ENCODE results near the gene ROR1.

ROR1 gene

DNA sequence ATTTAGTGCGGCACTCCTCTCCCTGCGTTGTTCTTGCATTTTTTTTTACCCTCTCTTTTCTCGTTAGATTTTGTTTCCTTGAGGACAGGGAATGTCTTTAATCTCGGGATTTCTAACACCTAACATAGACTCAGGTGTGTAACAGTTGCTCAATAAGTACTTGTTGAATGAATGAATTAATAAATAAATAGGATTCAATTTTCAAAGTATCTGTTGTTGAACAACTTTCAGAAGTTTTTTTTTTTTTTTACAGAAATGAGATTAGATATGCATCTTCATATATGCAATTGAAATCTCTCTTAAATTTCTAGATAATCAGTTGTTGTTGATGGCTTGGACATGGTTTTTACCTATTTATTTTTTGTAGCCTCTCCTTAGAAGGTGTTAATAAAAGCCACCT, 83.1 kb downstream of the ROR1 start:
- DNase-seq (ENCODE audit: low spot score in 2 of 2) (no peak), ATAC-seq (ENCODE audit: low read depth) (no peak)
- Mint-ChIP-seq H3K9me3 (peaks cover 5% of the 10 kb centered on the region), H3K36me3 (peaks cover 1% of the 10 kb centered on the region), H3K4me1 (no peaks in the 10 kb centered on the region), H3K27ac (no peak overlapping the region), H3K4me3 (no peak overlapping the region), H3K27me3 (peaks cover 5% of the 10 kb centered on the region)

DNA sequence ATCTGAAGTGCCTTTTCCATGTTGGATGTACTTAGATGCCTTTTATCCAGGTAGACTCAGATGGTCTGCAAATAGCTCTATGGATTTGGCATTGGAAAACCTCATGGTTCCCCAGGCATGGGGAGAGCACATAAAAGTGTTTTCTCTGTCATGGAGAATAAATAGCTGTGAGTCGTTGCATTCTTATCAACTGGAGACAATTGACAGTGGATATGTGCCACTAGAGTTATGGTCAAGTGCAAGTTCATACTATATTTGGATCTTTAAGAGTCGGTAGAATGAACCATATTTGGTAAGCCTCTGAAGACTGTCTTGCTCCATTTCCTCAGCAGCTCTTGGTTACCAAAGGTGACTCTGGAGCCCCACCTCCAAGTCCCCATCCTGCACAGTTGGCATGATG, 83.7 kb downstream of the ROR1 start:
- Mint-ChIP-seq H3K4me1 (no peaks in the 10 kb centered on the region), H3K9me3 (peaks cover 5% of the 10 kb centered on the region), H3K36me3 (peaks cover 1% of the 10 kb centered on the region), H3K4me3 (no peak overlapping the region), H3K27me3 (peaks cover 3% of the 10 kb centered on the region), H3K27ac (no peak overlapping the region)
- DNase-seq (ENCODE audit: low spot score in 2 of 2) (no peak), ATAC-seq (ENCODE audit: low read depth) (no peak)

DNA sequence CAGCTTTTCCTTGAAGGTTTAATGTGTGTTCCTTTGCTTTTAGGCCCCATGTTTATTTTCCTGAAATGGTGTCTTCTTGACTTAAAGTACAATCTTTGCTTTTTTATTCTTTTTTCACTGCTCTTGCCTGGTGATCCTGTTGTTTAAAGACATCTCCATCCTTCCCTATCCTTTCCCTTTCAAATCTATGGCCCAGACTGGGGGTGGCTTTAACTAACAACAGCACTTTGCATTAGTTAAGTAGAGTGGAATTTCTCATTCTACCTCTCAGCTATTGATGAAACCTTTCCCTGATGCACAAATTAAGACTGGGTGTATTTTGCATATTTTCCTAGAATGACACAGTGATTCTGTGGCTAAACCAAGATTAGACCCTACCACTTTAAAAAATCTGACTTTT, 84.3 kb downstream of the ROR1 start:
- Mint-ChIP-seq H3K36me3 (peaks cover 1% of the 10 kb centered on the region), H3K4me1 (no peaks in the 10 kb centered on the region), H3K27me3 (peaks cover 3% of the 10 kb centered on the region), H3K27ac (no peak overlapping the region), H3K9me3 (peaks cover 5% of the 10 kb centered on the region), H3K4me3 (no peak overlapping the region)
- ATAC-seq (ENCODE audit: low read depth): no peak
- no peak for DNase-seq (ENCODE audit: low spot score in 2 of 2)

DNA sequence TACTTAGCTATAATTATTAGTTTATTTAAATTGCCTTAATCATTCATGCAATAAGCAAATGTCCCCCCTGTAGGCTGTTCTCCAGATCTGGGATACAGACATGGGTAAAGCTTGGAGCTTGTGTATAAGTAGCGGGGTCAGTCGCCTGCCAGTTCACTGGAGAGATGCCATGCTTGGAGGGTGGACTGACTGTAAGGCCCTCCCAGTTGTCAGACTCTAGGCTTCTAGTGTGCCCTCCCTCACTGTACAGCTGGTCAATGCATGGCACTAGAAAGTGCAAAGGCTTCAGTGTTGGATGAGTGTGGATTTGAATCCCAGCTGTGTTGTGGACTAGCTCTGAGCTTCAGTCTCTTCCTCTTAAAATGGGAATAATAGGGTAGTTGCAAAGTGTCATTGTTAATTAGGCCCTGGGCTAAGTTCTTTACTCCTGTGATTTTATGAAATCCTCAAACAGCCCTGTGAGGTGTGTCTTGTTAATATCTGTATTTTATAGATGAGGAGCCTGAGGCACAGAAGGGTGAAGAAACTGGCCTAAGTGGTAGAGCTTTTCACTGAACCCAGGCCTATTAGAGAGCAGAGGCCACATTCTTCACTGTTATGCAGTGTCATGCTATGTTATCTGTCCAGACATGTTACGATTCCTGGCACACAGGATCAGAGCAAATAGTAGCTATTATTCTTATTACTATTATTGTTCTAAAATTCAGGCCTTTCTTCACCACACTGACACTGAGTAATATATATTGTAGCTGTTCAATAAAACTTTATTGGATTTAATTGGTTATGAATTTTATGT, 85.9 kb downstream of the ROR1 start:
- Mint-ChIP-seq H3K27me3 (no peaks in the 10 kb centered on the region), H3K9me3 (peaks cover 5% of the 10 kb centered on the region), H3K4me3 (no peak overlapping the region), H3K36me3 (peaks cover 1% of the 10 kb centered on the region), H3K27ac (no peak overlapping the region), H3K4me1 (no peaks in the 10 kb centered on the region)
- no peak for DNase-seq (ENCODE audit: low spot score in 2 of 2)
- no peak for ATAC-seq (ENCODE audit: low read depth)

DNA sequence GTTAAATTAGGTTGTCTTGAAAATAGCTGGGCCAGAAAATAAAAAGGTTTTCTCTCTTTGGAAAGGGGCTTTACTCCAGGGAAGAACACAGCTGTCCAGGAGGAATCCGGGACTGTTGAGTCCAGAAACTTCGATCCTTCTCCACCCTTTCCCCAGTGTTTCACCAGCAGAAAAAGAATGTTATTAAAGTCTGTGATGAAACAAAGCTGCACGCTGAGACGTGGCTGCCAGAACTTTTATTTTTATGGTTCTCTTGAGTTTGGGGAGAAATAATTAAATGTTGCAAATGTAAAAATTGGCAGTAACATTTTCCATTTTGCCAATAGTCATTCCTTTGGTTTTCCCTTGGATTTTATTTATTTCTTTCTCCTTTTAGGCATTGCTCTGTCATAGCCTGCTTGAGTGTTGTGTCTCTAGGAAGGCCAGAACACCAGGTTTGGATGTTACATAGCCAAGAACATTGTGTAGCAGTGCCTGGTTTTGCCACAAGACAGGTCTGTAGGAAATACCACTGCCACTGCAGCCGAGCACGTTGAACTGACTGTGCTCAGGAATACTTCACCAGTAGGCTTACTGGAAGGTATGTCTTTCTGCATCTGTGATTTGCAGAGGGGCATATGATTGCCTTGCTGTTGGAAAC, 87.4 kb downstream of the ROR1 start:
- H3K27me3 Mint-ChIP-seq: no peaks in the 10 kb centered on the region
- H3K4me1 Mint-ChIP-seq: no peaks in the 10 kb centered on the region

DNA sequence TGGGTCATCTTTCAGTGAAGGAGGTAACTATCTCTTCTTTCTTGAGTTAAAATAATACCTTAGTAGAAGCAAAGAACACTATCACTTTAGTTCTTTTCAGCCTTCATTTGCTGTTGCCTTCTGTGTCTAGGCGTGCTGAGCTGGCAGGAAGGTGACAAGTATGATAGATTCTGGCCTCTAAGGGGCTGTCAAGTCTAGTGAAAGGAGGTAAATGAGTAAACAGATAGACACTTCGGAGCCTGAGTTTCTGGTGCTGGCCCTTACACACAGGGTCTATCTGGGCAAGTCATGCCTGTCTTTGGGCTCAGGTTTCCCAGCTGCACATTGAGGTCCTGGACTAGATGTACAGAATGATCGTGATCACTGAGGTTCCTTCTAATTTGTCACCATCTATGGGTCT, 89.3 kb downstream of the ROR1 start:
- no peak overlapping the region for H3K4me3 Mint-ChIP-seq
- no peak overlapping the region for H3K27ac Mint-ChIP-seq
- no peaks in the 10 kb centered on the region for H3K9me3 Mint-ChIP-seq
- ATAC-seq (ENCODE audit: low read depth): no peak
- DNase-seq (ENCODE audit: low spot score in 2 of 2): no peak
- H3K27me3 Mint-ChIP-seq: peaks cover 1% of the 10 kb centered on the region
- H3K4me1 Mint-ChIP-seq: no peaks in the 10 kb centered on the region
- H3K36me3 Mint-ChIP-seq: no peaks in the 10 kb centered on the region

More for the DNA sequence above, 87.4 kb downstream of the ROR1 start:
- no peak overlapping the region for H3K27ac Mint-ChIP-seq
- DNase-seq (ENCODE audit: low spot score in 2 of 2) (no peak), ATAC-seq (ENCODE audit: low read depth) (no peak)
- peaks cover 2% of the 10 kb centered on the region for H3K9me3 Mint-ChIP-seq
- H3K4me3 Mint-ChIP-seq: no peak overlapping the region
- peaks cover 1% of the 10 kb centered on the region for H3K36me3 Mint-ChIP-seq

DNA sequence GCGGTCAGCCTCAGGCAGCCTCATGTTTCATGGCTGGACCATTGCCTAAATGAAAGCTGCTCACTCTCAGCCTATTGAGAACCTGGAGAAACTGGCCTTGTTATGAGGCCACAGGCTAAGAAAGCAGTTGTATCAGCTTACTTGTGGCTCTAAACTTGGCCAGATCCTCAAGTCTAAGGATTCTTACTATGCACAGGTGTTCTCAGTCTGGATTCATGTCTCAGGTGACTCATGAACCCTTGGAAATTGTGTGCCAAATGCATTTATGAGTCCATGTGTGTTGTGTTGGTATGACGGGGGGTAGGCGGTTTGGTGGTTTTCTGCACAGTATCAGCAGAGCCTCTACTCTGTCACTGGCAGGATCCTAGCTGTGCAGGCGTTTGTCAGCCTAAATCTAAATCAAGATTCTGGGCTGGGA, 90.4 kb downstream of the ROR1 start:
- Mint-ChIP-seq H3K36me3 (no peaks in the 10 kb centered on the region), H3K4me1 (no peaks in the 10 kb centered on the region), H3K4me3 (no peak overlapping the region), H3K27me3 (peaks cover 1% of the 10 kb centered on the region), H3K9me3 (no peaks in the 10 kb centered on the region), H3K27ac (no peak overlapping the region)
- no peak for ATAC-seq (ENCODE audit: low read depth)
- DNase-seq (ENCODE audit: low spot score in 2 of 2): no peak

DNA sequence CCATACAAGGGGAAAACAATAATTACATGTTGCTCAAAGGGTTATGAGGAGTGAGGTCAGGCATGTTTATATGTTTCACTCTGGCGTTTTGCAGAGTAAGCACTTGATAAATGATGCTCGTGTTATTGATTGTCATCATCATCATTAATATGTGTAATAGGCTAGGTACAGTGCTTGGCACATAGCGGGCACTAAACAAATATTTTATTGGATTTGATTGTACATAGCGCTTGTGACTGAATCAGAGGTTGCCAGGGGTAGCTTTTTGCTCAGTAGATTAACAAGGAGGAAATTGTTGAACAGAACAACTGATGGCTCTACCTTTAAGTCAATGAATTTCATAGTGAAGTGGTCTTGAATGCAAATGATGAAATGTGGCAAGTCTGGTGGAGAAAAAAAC, 91.7 kb downstream of the ROR1 start:
- DNase-seq (ENCODE audit: low spot score in 2 of 2) (no peak), ATAC-seq (ENCODE audit: low read depth) (no peak)
- H3K9me3 Mint-ChIP-seq: no peaks in the 10 kb centered on the region
- peaks cover 5% of the 10 kb centered on the region for H3K27me3 Mint-ChIP-seq
- H3K4me3 Mint-ChIP-seq: no peak overlapping the region
- no peaks in the 10 kb centered on the region for H3K36me3 Mint-ChIP-seq
- no peak overlapping the region for H3K27ac Mint-ChIP-seq
- no peaks in the 10 kb centered on the region for H3K4me1 Mint-ChIP-seq

DNA sequence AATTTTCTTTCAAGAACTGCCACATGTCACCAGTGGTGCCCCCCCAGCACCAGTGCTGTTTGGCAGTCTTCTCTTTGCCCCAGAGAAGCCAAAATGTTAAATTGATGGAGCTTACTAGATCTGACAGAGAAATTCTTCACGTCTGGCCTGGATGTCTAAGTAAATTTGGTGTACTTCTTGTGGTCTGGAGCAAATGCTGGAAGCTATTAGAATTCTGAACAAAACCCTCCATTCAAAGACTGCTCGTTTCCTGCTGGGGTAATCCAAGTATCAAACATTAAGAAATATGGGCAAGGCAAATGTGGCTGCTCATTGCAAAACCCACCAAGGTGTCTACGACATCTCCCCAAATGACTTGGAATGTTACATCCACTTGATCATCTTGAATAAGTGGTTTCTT, 92.3 kb downstream of the ROR1 start:
- Mint-ChIP-seq H3K4me3 (no peak overlapping the region), H3K9me3 (no peaks in the 10 kb centered on the region), H3K4me1 (no peaks in the 10 kb centered on the region), H3K36me3 (no peaks in the 10 kb centered on the region), H3K27me3 (peaks cover 6% of the 10 kb centered on the region), H3K27ac (no peak overlapping the region)
- ATAC-seq (ENCODE audit: low read depth) (no peak), DNase-seq (ENCODE audit: low spot score in 2 of 2) (no peak)

DNA sequence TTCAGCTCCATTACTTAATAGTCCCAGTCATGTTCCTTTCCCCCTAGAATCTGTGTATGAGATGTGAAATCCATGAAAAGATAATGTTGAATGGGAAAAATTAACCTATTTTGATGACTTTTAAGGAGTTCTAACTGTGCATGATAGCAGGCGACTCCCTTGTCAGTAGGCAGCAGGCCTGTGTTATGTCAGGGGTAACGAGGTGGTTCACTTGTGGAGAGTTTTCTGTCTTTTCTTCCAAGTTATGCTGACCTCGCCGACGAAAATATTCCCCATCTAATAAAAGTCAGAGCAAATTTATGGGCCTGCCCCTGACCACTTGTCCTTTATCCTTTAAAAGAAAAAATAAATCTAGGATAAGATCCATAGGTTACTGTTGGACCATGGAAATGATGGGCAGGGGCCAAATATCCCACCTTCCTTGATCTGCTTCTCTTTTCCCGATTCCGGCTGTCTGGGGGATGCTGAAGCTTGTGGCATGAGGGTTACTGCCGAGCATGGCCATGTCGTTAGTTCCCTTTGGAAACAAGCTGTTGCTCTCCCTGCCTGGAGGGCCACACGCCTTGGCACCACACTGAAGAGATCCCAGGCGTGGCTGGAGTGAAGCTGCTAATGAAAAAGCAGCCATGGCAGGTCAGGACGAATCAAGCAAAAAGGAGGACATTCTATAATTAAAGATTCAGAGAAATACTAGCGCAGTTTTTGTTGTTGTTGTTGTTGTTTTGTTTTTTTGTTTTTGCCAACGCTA, 93.8 kb downstream of the ROR1 start:
- DNase-seq (ENCODE audit: low spot score in 2 of 2): no peak
- Mint-ChIP-seq H3K4me3 (no peak overlapping the region), H3K27ac (no peak overlapping the region), H3K36me3 (no peaks in the 10 kb centered on the region), H3K9me3 (no peaks in the 10 kb centered on the region), H3K27me3 (peaks cover 6% of the 10 kb centered on the region), H3K4me1 (no peaks in the 10 kb centered on the region)
- no peak for ATAC-seq (ENCODE audit: low read depth)

DNA sequence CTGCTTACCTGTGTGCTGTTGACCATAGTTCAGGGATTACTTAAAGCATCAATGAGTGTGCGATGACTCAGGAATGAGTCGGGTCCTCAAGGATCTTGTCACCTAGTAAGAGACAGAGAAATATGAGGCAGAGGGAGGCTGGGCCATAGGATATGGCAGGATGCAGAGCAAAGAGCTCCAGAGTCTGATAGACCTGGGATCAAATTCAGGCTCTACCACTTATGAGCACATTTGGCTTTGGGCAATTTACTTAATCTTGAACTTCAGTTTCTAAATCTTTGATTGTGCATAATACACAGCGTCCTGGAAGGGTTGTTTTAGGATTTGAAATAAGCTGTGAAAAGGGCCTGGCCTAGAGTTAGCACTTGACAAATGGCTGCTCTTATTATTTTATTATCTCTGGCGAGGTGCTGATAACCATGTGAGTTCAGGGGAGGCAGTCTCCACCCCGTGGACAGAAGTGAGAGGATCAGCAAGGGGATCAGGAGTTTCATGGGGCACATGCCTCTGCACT, 94.5 kb downstream of the ROR1 start:
- no peaks in the 10 kb centered on the region for H3K9me3 Mint-ChIP-seq
- H3K4me1 Mint-ChIP-seq: no peaks in the 10 kb centered on the region
- peaks cover 6% of the 10 kb centered on the region for H3K27me3 Mint-ChIP-seq
- H3K36me3 Mint-ChIP-seq: no peaks in the 10 kb centered on the region
- no peak for DNase-seq (ENCODE audit: low spot score in 2 of 2)
- H3K4me3 Mint-ChIP-seq: no peak overlapping the region
- no peak for ATAC-seq (ENCODE audit: low read depth)
- H3K27ac Mint-ChIP-seq: no peak overlapping the region

DNA sequence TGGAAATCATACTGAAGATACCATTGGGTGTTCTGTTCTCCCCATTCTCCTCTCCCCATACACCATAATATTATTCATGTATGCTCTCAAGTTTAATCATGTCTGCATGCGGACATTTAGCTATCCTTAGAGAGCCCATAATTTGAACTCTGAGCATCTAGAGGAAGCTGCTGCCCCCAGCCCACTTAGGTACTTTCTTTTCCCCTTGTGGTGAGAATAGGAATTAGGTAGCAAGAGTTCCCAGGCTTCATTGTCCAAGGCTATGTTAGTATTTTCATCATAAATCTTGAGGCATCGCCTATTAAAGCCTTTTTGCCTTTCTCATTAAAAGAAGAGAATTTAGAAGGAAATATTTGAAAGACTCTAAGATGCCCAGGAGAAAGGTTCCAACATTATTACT, 96.3 kb downstream of the ROR1 start:
- Mint-ChIP-seq H3K36me3 (no peaks in the 10 kb centered on the region), H3K27me3 (peaks cover 6% of the 10 kb centered on the region), H3K4me3 (no peak overlapping the region), H3K27ac (no peak overlapping the region), H3K4me1 (no peaks in the 10 kb centered on the region), H3K9me3 (no peaks in the 10 kb centered on the region)
- ATAC-seq (ENCODE audit: low read depth) (no peak), DNase-seq (ENCODE audit: low spot score in 2 of 2) (no peak)

DNA sequence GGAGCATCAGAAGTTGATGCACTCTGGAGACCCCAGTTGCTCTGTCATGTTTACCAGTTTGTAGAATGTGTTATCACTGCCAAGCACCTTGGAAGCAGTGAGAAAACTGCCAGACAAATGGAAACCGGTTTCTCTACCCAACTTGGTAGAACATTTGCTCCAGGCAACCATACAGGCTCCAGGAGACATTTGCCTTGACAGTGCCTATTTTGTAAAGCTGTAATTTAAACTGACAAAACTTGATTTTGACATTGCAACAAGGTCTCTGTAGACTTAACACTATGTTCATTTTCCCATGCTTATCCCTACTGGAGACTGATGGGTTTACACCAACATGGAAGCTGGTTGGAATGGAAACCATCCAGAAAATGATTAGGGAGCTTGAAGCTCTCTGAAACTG, 97.6 kb downstream of the ROR1 start:
- no peak overlapping the region for H3K27ac Mint-ChIP-seq
- H3K27me3 Mint-ChIP-seq: peaks cover 8% of the 10 kb centered on the region
- no peak overlapping the region for H3K4me3 Mint-ChIP-seq
- no peak for DNase-seq (ENCODE audit: low spot score in 2 of 2)
- no peaks in the 10 kb centered on the region for H3K9me3 Mint-ChIP-seq
- no peak for ATAC-seq (ENCODE audit: low read depth)
- no peaks in the 10 kb centered on the region for H3K36me3 Mint-ChIP-seq
- H3K4me1 Mint-ChIP-seq: no peaks in the 10 kb centered on the region

DNA sequence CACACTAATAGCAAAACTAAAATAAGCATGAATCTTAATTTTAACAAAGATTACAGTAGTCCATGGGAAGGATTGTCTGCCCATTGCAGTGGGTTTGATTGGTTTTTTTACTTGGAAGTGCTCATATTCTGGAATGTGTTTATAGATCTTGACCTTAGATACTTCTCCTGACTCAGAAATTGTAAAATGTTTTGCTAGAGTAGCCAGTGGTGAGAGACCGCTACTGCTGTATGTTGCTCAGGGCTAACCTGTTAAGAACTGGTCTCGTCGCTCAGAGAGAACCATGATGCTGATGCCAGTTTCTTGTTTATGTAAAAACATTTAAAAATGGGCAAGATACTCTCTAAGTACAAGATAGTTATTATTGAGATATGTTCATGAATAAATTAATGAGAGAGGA, 99.9 kb downstream of the ROR1 start:
- Mint-ChIP-seq H3K4me1 (no peaks in the 10 kb centered on the region), H3K9me3 (no peaks in the 10 kb centered on the region), H3K36me3 (no peaks in the 10 kb centered on the region), H3K27me3 (peaks cover 11% of the 10 kb centered on the region), H3K4me3 (no peak overlapping the region), H3K27ac (no peak overlapping the region)
- ATAC-seq (ENCODE audit: low read depth): no peak
- no peak for DNase-seq (ENCODE audit: low spot score in 2 of 2)

Data from memory B cell (primary cell).